ENCODE results near the gene SMAD3.

The SMAD3 gene

DNA sequence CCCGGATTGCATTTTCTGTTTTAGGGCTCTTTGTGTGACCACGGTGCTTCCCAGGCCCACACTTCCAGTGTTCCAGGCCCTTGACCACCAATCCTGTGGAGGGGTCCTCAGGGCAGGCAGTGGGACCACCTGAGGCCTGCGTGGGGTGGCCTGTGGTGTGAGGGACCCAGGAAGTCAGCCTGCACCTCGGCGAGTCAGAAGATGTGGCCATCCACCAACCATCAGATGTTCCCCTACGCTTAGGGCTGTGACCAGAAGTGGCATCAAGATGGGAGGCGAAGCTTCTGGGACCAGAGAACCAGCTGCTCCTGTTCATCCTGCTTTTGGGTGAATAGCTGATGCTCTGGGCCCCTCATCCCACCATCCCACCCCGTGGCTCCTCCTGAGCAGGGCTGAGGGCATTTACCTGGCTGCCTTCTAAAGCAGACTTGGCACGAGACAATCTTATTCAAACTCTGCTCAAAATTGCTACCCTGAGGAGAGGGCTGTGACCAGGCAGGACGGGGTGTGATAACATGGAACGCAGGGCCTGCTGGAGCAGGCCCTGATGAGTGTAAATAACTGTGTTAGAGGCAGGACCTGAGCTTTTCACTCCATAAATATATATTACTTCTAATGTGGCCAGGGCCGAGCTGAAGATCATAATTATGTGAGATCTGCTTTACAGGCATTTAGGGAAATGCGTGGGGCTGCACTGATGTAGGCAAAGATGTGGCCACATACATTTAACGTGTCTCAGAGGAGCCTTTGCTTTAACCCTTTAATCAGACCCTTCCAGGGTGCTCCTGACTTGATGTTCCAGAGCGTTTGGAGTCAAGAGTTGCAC is 28.8 kb downstream of the SMAD3 start:
- H3K36me3 ChIP-seq, result no peaks in the 10 kb centered on the region
- H3K4me3 ChIP-seq (ENCODE audit: low read depth, low read length), result no peak overlapping the region
- H3K27ac ChIP-seq, result no peak overlapping the region
- DNase-seq, result no peak
- TF ChIP-seq CTCF (IDR thresholded peaks at IDR 0.05; ENCODE audit: low read depth, low read length), result no peak
- H3K9me3 ChIP-seq (ENCODE audit: severe bottlenecking), result no peaks in the 10 kb centered on the region
- H3K27me3 ChIP-seq (ENCODE audit: insufficient read depth, low read depth, severe bottlenecking), result no peaks in the 10 kb centered on the region

GRCh38 chr15:67095912-67096311 is 30.5 kb downstream of the SMAD3 start:
- Histone ChIP-seq H3K27ac (no peak overlapping the region), H3K9me3 (ENCODE audit: severe bottlenecking) (no peaks in the 10 kb centered on the region), H3K36me3 (no peaks in the 10 kb centered on the region), H3K4me3 (ENCODE audit: low read depth, low read length) (no peak overlapping the region), H3K27me3 (ENCODE audit: insufficient read depth, low read depth, severe bottlenecking) (no peaks in the 10 kb centered on the region)
- no peak for DNase-seq
- no peak for TF ChIP-seq CTCF (IDR thresholded peaks at IDR 0.05; ENCODE audit: low read depth, low read length)

DNA sequence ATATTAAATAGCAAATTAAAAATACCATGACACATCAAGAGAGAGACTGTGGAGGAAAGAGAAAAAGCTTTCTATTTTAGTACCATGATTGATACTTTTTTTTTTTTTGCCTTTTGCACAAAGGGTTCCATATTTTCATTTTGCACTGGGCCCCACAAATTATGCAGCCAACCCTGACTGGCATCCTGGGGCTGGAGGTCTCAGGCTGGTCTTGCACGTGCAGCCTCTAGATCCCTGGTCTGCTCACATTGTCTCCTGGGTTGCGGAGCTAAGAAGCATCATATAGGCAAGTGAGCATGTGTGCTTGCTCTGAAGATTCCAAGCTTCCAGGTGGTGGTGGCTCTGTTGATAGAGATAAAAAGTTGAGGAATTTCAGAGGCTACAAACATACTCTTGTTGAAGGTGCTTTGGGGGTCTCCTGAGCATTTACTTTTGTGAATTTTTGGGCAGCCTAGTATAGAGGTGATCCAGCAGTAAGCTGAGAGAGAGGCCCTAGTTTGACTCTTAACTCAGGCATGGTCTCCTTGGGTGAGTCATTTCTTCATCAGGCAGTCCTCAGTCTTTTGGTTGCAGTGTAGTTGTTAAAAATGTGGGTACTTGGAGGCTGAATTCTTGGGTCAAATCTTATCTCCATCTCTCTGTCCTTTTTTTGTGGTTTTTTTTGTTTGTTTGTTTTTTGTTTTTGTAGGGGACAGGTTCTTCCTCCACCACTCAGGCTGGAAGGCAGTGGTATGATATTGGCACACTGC is 31.3 kb downstream of the SMAD3 start:
- H3K4me3 ChIP-seq (ENCODE audit: low read depth, low read length), result no peak overlapping the region
- no peaks in the 10 kb centered on the region for H3K9me3 ChIP-seq (ENCODE audit: severe bottlenecking)
- H3K36me3 ChIP-seq, result no peaks in the 10 kb centered on the region
- no peak for DNase-seq
- H3K27ac ChIP-seq, result no peak overlapping the region
- no peak for TF ChIP-seq CTCF (IDR thresholded peaks at IDR 0.05; ENCODE audit: low read depth, low read length)
- no peaks in the 10 kb centered on the region for H3K27me3 ChIP-seq (ENCODE audit: insufficient read depth, low read depth, severe bottlenecking)

DNA sequence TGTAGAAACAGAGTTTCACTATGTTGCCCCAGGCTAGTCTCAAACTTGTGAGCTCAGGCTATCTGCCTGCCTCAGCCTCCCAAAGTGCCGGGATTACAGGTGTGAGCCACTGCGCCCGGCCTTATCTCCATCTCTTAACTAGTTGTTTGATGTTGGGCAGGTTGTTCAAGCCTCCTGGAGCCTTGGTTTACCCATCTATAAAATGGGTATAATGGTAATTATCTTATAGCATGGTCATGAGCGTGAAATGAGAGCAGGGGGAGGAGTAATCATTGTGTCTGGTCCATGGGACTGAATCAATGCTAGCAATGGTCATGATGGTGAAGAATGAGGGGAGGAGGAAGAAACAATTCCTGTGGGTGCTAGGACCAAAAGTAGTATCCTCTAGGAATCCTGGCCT is 32.0 kb downstream of the SMAD3 start:
- DNase-seq, result no peak
- Histone ChIP-seq H3K36me3 (no peaks in the 10 kb centered on the region), H3K27me3 (ENCODE audit: insufficient read depth, low read depth, severe bottlenecking) (no peaks in the 10 kb centered on the region), H3K4me3 (ENCODE audit: low read depth, low read length) (no peak overlapping the region), H3K9me3 (ENCODE audit: severe bottlenecking) (no peaks in the 10 kb centered on the region), H3K27ac (no peak overlapping the region)
- no peak for TF ChIP-seq CTCF (IDR thresholded peaks at IDR 0.05; ENCODE audit: low read depth, low read length)

- no peaks in the 10 kb centered on the region for H3K36me3 ChIP-seq
- TF ChIP-seq CTCF (IDR thresholded peaks at IDR 0.05; ENCODE audit: low read depth, low read length), result no peak
- no peaks in the 10 kb centered on the region for H3K9me3 ChIP-seq (ENCODE audit: severe bottlenecking)
- DNase-seq, result no peak
- H3K27ac ChIP-seq, result no peak overlapping the region
- H3K4me3 ChIP-seq (ENCODE audit: low read depth, low read length), result no peak overlapping the region
- no peaks in the 10 kb centered on the region for H3K27me3 ChIP-seq (ENCODE audit: insufficient read depth, low read depth, severe bottlenecking)
Measured at GRCh38 chr15:67097930-67098740, 32.7 kb downstream of the SMAD3 start.
